ENCODE data around the gene SYNE1.

The SYNE1 gene

DNA sequence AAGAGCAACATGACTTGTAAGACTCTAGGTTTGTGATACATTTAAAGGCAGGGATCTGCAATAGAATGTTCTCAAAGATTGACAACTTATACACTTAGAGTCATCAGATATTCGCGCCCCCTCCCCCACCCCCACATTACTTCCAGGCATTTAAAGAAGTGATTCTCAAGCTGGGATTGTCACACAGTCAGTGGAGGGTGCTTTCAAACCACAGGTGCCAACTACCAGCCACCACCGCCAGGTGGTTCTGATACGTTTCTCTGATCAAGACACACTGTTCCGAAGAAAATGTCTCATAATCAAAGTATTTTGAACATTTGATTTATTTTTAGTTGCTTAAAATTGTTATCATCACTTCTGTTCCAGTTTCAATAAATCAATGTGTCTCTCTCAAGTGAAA is 472.2 kb downstream of the SYNE1 start:
- Histone ChIP-seq H3K9me2 (replicated peaks; ENCODE audit: insufficient read depth, low read length) (no peaks in the 10 kb centered on the region), H3K36me3 (ENCODE audit: low read length) (peaks cover 22% of the 10 kb centered on the region), H3K4me2 (ENCODE audit: low read depth, low read length, poor library complexity, severe bottlenecking) (no peak overlapping the region), H3F3A (ENCODE audit: insufficient read depth) (peaks cover 8% of the 10 kb centered on the region; the same call in 1 of the 2 replicates), H3K79me2 (ENCODE audit: insufficient read depth, low read length) (no peaks in the 10 kb centered on the region), H3K27ac (ENCODE audit: low read depth, low read length) (no peak overlapping the region), H2AFZ (ENCODE audit: low read depth, low read length, severe bottlenecking) (no peak overlapping the region), H3K9ac (ENCODE audit: low read length) (no peak overlapping the region), H3K27me3 (ENCODE audit: low read length) (no peaks in the 10 kb centered on the region), H3K9me3 (ENCODE audit: insufficient read depth, low read length) (no peaks in the 10 kb centered on the region), H4K20me1 (ENCODE audit: low read depth, low read length) (no peaks in the 10 kb centered on the region), H3K4me3 (ENCODE audit: insufficient read depth, low read length, poor library complexity, severe bottlenecking) (no peak overlapping the region)
- TF ChIP-seq EZH2phosphoT487 (conservative IDR thresholded peaks at IDR 0.05; ENCODE audit: low read length): no peak
- TF ChIP-seq, protein P1, sequence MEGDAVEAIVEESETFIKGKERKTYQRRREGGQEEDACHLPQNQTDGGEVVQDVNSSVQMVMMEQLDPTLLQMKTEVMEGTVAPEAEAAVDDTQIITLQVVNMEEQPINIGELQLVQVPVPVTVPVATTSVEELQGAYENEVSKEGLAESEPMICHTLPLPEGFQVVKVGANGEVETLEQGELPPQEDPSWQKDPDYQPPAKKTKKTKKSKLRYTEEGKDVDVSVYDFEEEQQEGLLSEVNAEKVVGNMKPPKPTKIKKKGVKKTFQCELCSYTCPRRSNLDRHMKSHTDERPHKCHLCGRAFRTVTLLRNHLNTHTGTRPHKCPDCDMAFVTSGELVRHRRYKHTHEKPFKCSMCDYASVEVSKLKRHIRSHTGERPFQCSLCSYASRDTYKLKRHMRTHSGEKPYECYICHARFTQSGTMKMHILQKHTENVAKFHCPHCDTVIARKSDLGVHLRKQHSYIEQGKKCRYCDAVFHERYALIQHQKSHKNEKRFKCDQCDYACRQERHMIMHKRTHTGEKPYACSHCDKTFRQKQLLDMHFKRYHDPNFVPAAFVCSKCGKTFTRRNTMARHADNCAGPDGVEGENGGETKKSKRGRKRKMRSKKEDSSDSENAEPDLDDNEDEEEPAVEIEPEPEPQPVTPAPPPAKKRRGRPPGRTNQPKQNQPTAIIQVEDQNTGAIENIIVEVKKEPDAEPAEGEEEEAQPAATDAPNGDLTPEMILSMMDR (IDR thresholded peaks at IDR 0.05; ENCODE audit: insufficient read depth, low read length, poor library complexity, severe bottlenecking): no peak

DNA sequence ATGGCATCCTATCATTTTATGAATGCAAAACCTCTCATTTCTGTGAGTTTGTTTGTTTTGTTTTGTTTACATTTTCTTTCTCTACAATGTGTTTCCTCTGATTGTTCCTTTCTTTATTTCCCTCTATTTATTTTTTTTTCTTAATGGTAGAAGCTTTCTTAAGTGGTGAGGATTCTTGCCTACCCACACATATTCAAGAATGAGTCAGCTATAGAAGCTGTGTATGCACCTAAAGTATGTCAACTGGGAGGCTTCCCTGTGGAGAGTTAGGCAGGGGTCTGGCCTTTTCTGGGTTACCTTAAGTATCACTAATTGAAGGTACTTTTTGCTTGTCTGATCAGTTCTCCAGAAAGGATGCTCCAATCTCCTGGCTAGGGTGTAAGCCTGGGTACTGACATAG is 475.7 kb downstream of the SYNE1 start:
- TF ChIP-seq, protein P1 (IDR thresholded peaks at IDR 0.05; ENCODE audit: insufficient read depth, low read length, poor library complexity, severe bottlenecking): no peak
- TF ChIP-seq EZH2phosphoT487 (conservative IDR thresholded peaks at IDR 0.05; ENCODE audit: low read length): no peak
- no peak overlapping the region for H3K27ac ChIP-seq (ENCODE audit: low read depth, low read length)
- 0 out of 2 replicates have a peak, but pooled peaks cover 5% of the 10 kb centered on the region for H3F3A ChIP-seq (ENCODE audit: insufficient read depth)
- H3K27me3 ChIP-seq (ENCODE audit: low read length): no peaks in the 10 kb centered on the region
- no peak overlapping the region for H2AFZ ChIP-seq (ENCODE audit: low read depth, low read length, severe bottlenecking)
- no peaks in the 10 kb centered on the region for H3K79me2 ChIP-seq (ENCODE audit: insufficient read depth, low read length)
- no peak overlapping the region for H3K4me2 ChIP-seq (ENCODE audit: low read depth, low read length, poor library complexity, severe bottlenecking)
- H3K9ac ChIP-seq (ENCODE audit: low read length): no peak overlapping the region
- no peaks in the 10 kb centered on the region for H3K9me3 ChIP-seq (ENCODE audit: insufficient read depth, low read length)
- H4K20me1 ChIP-seq (ENCODE audit: low read depth, low read length): no peaks in the 10 kb centered on the region
- H3K36me3 ChIP-seq (ENCODE audit: low read length): peaks cover 14% of the 10 kb centered on the region; the same call in 1 of the 2 replicates
- no peaks in the 10 kb centered on the region for H3K9me2 ChIP-seq (replicated peaks; ENCODE audit: insufficient read depth, low read length)
- no peak overlapping the region for H3K4me3 ChIP-seq (ENCODE audit: insufficient read depth, low read length, poor library complexity, severe bottlenecking)

DNA sequence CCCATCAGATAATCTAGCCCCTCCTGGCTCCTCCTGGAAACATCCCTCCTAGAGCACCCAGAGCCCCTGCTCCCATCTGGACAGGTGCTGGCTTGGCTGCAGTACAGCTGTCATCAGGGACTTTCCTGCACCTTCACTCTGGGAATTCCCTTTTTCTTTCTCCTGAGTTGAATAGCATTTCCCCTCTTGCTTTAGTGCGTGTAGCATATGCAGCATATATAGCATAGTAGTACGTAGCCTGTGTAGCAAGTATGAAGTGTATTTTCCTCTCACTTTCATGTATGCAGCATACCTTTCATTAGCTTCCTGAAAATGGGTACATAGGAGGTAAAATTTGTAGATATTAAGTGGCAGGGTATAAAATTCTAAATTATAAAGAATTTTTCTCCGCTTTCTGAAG is 476.8 kb downstream of the SYNE1 start:
- Histone ChIP-seq H3K36me3 (ENCODE audit: low read length) (peaks cover 25% of the 10 kb centered on the region; the same call in 1 of the 2 replicates), H3K4me3 (ENCODE audit: insufficient read depth, low read length, poor library complexity, severe bottlenecking) (no peak overlapping the region), H2AFZ (ENCODE audit: low read depth, low read length, severe bottlenecking) (no peak overlapping the region), H3K9me2 (replicated peaks; ENCODE audit: insufficient read depth, low read length) (no peaks in the 10 kb centered on the region), H3K9ac (ENCODE audit: low read length) (no peak overlapping the region), H3K79me2 (ENCODE audit: insufficient read depth, low read length) (no peaks in the 10 kb centered on the region), H3K27ac (ENCODE audit: low read depth, low read length) (no peak overlapping the region), H4K20me1 (ENCODE audit: low read depth, low read length) (no peaks in the 10 kb centered on the region), H3F3A (ENCODE audit: insufficient read depth) (0 out of 2 replicates have a peak, but pooled peaks cover 5% of the 10 kb centered on the region), H3K4me2 (ENCODE audit: low read depth, low read length, poor library complexity, severe bottlenecking) (no peak overlapping the region), H3K9me3 (ENCODE audit: insufficient read depth, low read length) (no peaks in the 10 kb centered on the region), H3K27me3 (ENCODE audit: low read length) (no peaks in the 10 kb centered on the region)
- TF ChIP-seq EZH2phosphoT487 (conservative IDR thresholded peaks at IDR 0.05; ENCODE audit: low read length): no peak
- TF ChIP-seq, protein P1 (IDR thresholded peaks at IDR 0.05; ENCODE audit: insufficient read depth, low read length, poor library complexity, severe bottlenecking): no peak

Data from SU-DHL-6 (cell line).